ENCODE data around the gene BRPF1.
A peak's percentile ranks its signal among the peaks of the same experiment; 100 is the strongest.

The BRPF1 gene

DNA sequence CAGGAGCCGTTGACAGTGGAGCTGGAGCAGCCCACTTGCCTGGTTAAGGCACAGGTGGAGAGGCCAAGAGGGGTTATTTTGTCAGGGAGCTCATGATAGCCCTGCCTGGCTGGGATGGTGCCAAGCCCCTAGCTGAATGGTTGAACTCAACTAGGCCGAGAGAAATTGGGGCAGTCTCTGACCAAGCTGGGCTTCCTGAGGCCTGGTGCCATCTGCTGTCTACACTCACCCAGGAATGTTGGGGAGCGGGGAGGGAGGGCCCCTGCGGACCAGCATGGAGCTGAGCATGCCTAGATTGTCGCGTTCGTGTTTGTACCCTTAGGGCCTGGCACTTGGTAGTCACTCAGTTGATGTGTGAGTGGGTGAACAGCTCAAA, 1.2 kb downstream of the BRPF1 start:
- peak overlapping the region; percentile 98 for H3K4me3 ChIP-seq (ENCODE audit: low read length)
- H3K4me2 ChIP-seq (ENCODE audit: low read depth, low read length), result peak overlapping the region; percentile 98
- H3K27me3 ChIP-seq (replicated peaks; ENCODE audit: insufficient read depth, low read length), result no peaks in the 10 kb centered on the region
- TF ChIP-seq, protein P1, sequence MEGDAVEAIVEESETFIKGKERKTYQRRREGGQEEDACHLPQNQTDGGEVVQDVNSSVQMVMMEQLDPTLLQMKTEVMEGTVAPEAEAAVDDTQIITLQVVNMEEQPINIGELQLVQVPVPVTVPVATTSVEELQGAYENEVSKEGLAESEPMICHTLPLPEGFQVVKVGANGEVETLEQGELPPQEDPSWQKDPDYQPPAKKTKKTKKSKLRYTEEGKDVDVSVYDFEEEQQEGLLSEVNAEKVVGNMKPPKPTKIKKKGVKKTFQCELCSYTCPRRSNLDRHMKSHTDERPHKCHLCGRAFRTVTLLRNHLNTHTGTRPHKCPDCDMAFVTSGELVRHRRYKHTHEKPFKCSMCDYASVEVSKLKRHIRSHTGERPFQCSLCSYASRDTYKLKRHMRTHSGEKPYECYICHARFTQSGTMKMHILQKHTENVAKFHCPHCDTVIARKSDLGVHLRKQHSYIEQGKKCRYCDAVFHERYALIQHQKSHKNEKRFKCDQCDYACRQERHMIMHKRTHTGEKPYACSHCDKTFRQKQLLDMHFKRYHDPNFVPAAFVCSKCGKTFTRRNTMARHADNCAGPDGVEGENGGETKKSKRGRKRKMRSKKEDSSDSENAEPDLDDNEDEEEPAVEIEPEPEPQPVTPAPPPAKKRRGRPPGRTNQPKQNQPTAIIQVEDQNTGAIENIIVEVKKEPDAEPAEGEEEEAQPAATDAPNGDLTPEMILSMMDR (IDR thresholded peaks at IDR 0.05; ENCODE audit: low read length), result no peak
- no peak for TF ChIP-seq EZH2phosphoT487 (IDR thresholded peaks at IDR 0.05; ENCODE audit: low read length)
- no peak for TF ChIP-seq EZH2 (optimal IDR thresholded peaks at IDR 0.05; ENCODE audit: low read depth, low read length)
- no peak overlapping the region for H3K27ac ChIP-seq (ENCODE audit: low read length)
- peak overlapping the region; percentile 97; the same call in 1 of the 2 replicates for H3K9ac ChIP-seq (ENCODE audit: low read length)
- H4K20me1 ChIP-seq (ENCODE audit: insufficient read depth, low read length), result no peaks in the 10 kb centered on the region
- no peaks in the 10 kb centered on the region for H3K9me2 ChIP-seq (replicated peaks; ENCODE audit: insufficient read depth, low read length)
- no peak overlapping the region for H2AFZ ChIP-seq (ENCODE audit: low read length)
- no peak for DNase-seq
- peaks cover 57% of the 10 kb centered on the region for H3K79me2 ChIP-seq (ENCODE audit: low read length)
- no peaks in the 10 kb centered on the region for H3K9me3 ChIP-seq (replicated peaks; ENCODE audit: insufficient read depth, low read length)
- peaks cover 10% of the 10 kb centered on the region for H3K4me1 ChIP-seq (ENCODE audit: low read length)
- H3K36me3 ChIP-seq (replicated peaks; ENCODE audit: insufficient read depth, low read length), result peaks cover 7% of the 10 kb centered on the region; the same call in 1 of the 2 replicates
- H3F3A ChIP-seq (ENCODE audit: insufficient read depth, low read length), result no peaks in the 10 kb centered on the region

DNA sequence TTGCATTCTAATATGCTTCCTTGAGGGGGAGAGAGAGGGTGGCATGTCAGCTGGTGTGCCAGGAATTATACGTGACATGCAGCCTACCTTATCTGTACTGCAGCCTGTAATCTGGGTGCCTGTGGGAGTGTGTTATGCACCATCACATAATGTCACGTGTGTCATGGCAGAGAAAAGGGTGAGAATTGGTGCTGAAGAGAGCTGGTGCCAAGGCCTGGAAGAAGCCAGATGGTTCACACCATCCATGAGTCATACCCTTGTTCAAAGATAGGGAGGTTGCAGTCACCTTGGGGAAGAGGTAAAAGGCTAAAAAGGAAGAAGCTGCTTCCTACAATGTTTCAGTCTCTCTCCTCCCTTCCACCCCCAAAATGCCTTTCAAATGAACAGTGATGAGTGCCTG, 5.3 kb downstream of the BRPF1 start:
- Histone ChIP-seq H3K36me3 (replicated peaks; ENCODE audit: insufficient read depth, low read length) (peaks cover 21% of the 10 kb centered on the region; the same call in 1 of the 2 replicates), H3K4me1 (ENCODE audit: low read length) (peaks cover 10% of the 10 kb centered on the region)
- no peak for TF ChIP-seq EZH2 (optimal IDR thresholded peaks at IDR 0.05; ENCODE audit: low read depth, low read length)
- TF ChIP-seq, protein P1 (IDR thresholded peaks at IDR 0.05; ENCODE audit: low read length), result no peak
- TF ChIP-seq EZH2phosphoT487 (IDR thresholded peaks at IDR 0.05; ENCODE audit: low read length), result no peak

DNA sequence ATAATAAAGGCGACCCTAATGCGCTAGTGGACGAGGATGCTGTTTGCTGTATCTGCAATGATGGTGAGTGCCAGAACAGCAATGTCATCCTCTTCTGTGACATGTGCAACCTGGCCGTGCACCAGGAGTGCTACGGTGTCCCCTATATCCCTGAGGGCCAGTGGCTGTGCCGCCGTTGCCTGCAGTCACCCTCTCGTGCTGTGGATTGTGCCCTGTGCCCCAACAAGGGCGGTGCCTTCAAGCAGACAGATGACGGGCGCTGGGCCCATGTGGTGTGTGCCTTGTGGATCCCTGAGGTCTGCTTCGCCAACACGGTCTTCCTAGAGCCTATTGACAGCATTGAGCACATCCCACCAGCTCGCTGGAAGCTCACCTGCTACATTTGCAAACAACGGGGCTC, 7.6 kb downstream of the BRPF1 start:
- no peak for DNase-seq
- no peak overlapping the region for H2AFZ ChIP-seq (ENCODE audit: low read length)
- H3K4me2 ChIP-seq (ENCODE audit: low read depth, low read length), result no peak overlapping the region
- no peaks in the 10 kb centered on the region for H3K9me3 ChIP-seq (replicated peaks; ENCODE audit: insufficient read depth, low read length)
- H3F3A ChIP-seq (ENCODE audit: insufficient read depth, low read length), result no peaks in the 10 kb centered on the region
- no peak overlapping the region for H3K4me3 ChIP-seq (ENCODE audit: low read length)
- H3K27me3 ChIP-seq (replicated peaks; ENCODE audit: insufficient read depth, low read length), result no peaks in the 10 kb centered on the region
- H3K27ac ChIP-seq (ENCODE audit: low read length), result no peak overlapping the region
- H3K4me1 ChIP-seq (ENCODE audit: low read length), result no peaks in the 10 kb centered on the region
- H3K79me2 ChIP-seq (ENCODE audit: low read length), result peaks cover 46% of the 10 kb centered on the region
- TF ChIP-seq, protein P1 (IDR thresholded peaks at IDR 0.05; ENCODE audit: low read length), result no peak
- TF ChIP-seq EZH2 (optimal IDR thresholded peaks at IDR 0.05; ENCODE audit: low read depth, low read length), result no peak
- no peak for TF ChIP-seq EZH2phosphoT487 (IDR thresholded peaks at IDR 0.05; ENCODE audit: low read length)
- peaks cover 19% of the 10 kb centered on the region for H3K36me3 ChIP-seq (replicated peaks; ENCODE audit: insufficient read depth, low read length)
- no peaks in the 10 kb centered on the region for H4K20me1 ChIP-seq (ENCODE audit: insufficient read depth, low read length)
- no peak overlapping the region for H3K9ac ChIP-seq (ENCODE audit: low read length)
- no peaks in the 10 kb centered on the region for H3K9me2 ChIP-seq (replicated peaks; ENCODE audit: insufficient read depth, low read length)

More for the DNA sequence above, 5.3 kb downstream of the BRPF1 start:
- Histone ChIP-seq H3K9me2 (replicated peaks; ENCODE audit: insufficient read depth, low read length) (no peaks in the 10 kb centered on the region), H3K9me3 (replicated peaks; ENCODE audit: insufficient read depth, low read length) (no peaks in the 10 kb centered on the region), H3F3A (ENCODE audit: insufficient read depth, low read length) (no peaks in the 10 kb centered on the region), H3K9ac (ENCODE audit: low read length) (no peak overlapping the region), H4K20me1 (ENCODE audit: insufficient read depth, low read length) (no peaks in the 10 kb centered on the region), H3K79me2 (ENCODE audit: low read length) (peaks cover 69% of the 10 kb centered on the region), H3K27ac (ENCODE audit: low read length) (no peak overlapping the region), H3K4me2 (ENCODE audit: low read depth, low read length) (no peak overlapping the region), H3K27me3 (replicated peaks; ENCODE audit: insufficient read depth, low read length) (no peaks in the 10 kb centered on the region), H2AFZ (ENCODE audit: low read length) (no peak overlapping the region), H3K4me3 (ENCODE audit: low read length) (no peak overlapping the region)
- DNase-seq, result no peak
